ENCODE measurements around the gene ABHD2.
"Not testable (repeated sequence)": the region's sequence is repeated elsewhere in the genome, so short reads cannot be mapped to it uniquely, and the experiment has no call there.

ABHD2 gene

GRCh38 chr15:89087830-89088604 lies at the start of gene ABHD2:
Gene ABHD2 (plus strand): TSS chr15:89088456. CDS start chr15:89116328, 27,872 bp downstream.
- in situ Hi-C loops (cut with MboI; ENCODE audit: low pct_unique_long_range_greater_than_20kb, low sequenced_read_pairs) = no loop called here
- DNase-seq = peak; percentile 100

- no peak for DNase-seq
Measured at GRCh38 chr15:89039142-89039541, 49.1 kb upstream of the ABHD2 start.

GRCh38 chr15:89041507-89041906 lies 46.7 kb upstream of the ABHD2 start:
- in situ Hi-C loops (cut with MboI; ENCODE audit: low pct_unique_long_range_greater_than_20kb, low sequenced_read_pairs) = no loop called here
- DNase-seq = no peak

More at GRCh38 chr15:89039142-89039541, 49.1 kb upstream of the ABHD2 start:
- in situ Hi-C loops (cut with MboI; ENCODE audit: low pct_unique_long_range_greater_than_20kb, low sequenced_read_pairs) = no loop called here

GRCh38 chr15:89042387-89042786 lies 45.9 kb upstream of the ABHD2 start:
- in situ Hi-C loops (cut with MboI; ENCODE audit: low pct_unique_long_range_greater_than_20kb, low sequenced_read_pairs) = no loop called here
- no peak for DNase-seq

GRCh38 chr15:89043031-89044002 lies 44.9 kb upstream of the ABHD2 start:
- in situ Hi-C loops (cut with MboI; ENCODE audit: low pct_unique_long_range_greater_than_20kb, low sequenced_read_pairs) = no loop called here
- DNase-seq = no peak

- DNase-seq; in situ Hi-C loops (cut with MboI; ENCODE audit: low pct_unique_long_range_greater_than_20kb, low sequenced_read_pairs): not testable (repeated sequence)
Measured at GRCh38 chr15:89049016-89049666, 39.1 kb upstream of the ABHD2 start.

GRCh38 chr15:89051875-89052274 lies 36.4 kb upstream of the ABHD2 start:
- in situ Hi-C loops (cut with MboI; ENCODE audit: low pct_unique_long_range_greater_than_20kb, low sequenced_read_pairs) = loop anchor here (10.0 kb wide), 1 partner anchor 123 kb away; no protein-coding TSS in a partner anchor

GRCh38 chr15:89052474-89052873 lies 35.8 kb upstream of the ABHD2 start:
- in situ Hi-C loops (cut with MboI; ENCODE audit: low pct_unique_long_range_greater_than_20kb, low sequenced_read_pairs) = loop anchor here (10.0 kb wide), 1 partner anchor 122 kb away; no protein-coding TSS in a partner anchor
- DNase-seq = peak; percentile 93

More at GRCh38 chr15:89051875-89052274, 36.4 kb upstream of the ABHD2 start:
- no peak for DNase-seq

GRCh38 chr15:89054873-89055272 lies 33.4 kb upstream of the ABHD2 start:
- DNase-seq = no peak

GRCh38 chr15:89057506-89058133 lies 30.6 kb upstream of the ABHD2 start:
- in situ Hi-C loops (cut with MboI; ENCODE audit: low pct_unique_long_range_greater_than_20kb, low sequenced_read_pairs) = loop anchor here (10.0 kb wide), 1 partner anchor 117 kb away; no protein-coding TSS in a partner anchor
- DNase-seq = peak; percentile 97

More at GRCh38 chr15:89054873-89055272, 33.4 kb upstream of the ABHD2 start:
- in situ Hi-C loops (cut with MboI; ENCODE audit: low pct_unique_long_range_greater_than_20kb, low sequenced_read_pairs) = loop anchor here (10.0 kb wide), 1 partner anchor 120 kb away; no protein-coding TSS in a partner anchor

- no peak for DNase-seq
- in situ Hi-C loops (cut with MboI; ENCODE audit: low pct_unique_long_range_greater_than_20kb, low sequenced_read_pairs) = loop anchor here (10.0 kb wide), 1 partner anchor 116 kb away; no protein-coding TSS in a partner anchor
Measured at GRCh38 chr15:89058376-89058775, 29.9 kb upstream of the ABHD2 start.

GRCh38 chr15:89058876-89059405 lies 29.3 kb upstream of the ABHD2 start:
- in situ Hi-C loops (cut with MboI; ENCODE audit: low pct_unique_long_range_greater_than_20kb, low sequenced_read_pairs) = loop anchor here (10.0 kb wide), 1 partner anchor 116 kb away; no protein-coding TSS in a partner anchor
- no peak for DNase-seq

GRCh38 chr15:89066280-89066679 lies 22.0 kb upstream of the ABHD2 start:
- DNase-seq = no peak
- in situ Hi-C loops (cut with MboI; ENCODE audit: low pct_unique_long_range_greater_than_20kb, low sequenced_read_pairs) = no loop called here

GRCh38 chr15:89067751-89068150 lies 20.5 kb upstream of the ABHD2 start:
- in situ Hi-C loops (cut with MboI; ENCODE audit: low pct_unique_long_range_greater_than_20kb, low sequenced_read_pairs) = no loop called here
- DNase-seq = no peak

- peak; percentile 97 for DNase-seq
- in situ Hi-C loops (cut with MboI; ENCODE audit: low pct_unique_long_range_greater_than_20kb, low sequenced_read_pairs) = no loop called here
Measured at GRCh38 chr15:89068325-89068784, 19.9 kb upstream of the ABHD2 start.

- peak; percentile 87 for DNase-seq
Measured at GRCh38 chr15:89070197-89071124, 17.8 kb upstream of the ABHD2 start.

GRCh38 chr15:89071471-89071870 lies 16.8 kb upstream of the ABHD2 start:
- in situ Hi-C loops (cut with MboI; ENCODE audit: low pct_unique_long_range_greater_than_20kb, low sequenced_read_pairs) = no loop called here
- no peak for DNase-seq

More at GRCh38 chr15:89070197-89071124, 17.8 kb upstream of the ABHD2 start:
- in situ Hi-C loops (cut with MboI; ENCODE audit: low pct_unique_long_range_greater_than_20kb, low sequenced_read_pairs) = no loop called here

Data from KBM-7 (cell line).